AG10803 (cell line): ENCODE results near the gene TNFRSF1B.
A peak's percentile ranks its signal among the peaks of the same experiment; 100 is the strongest.

Experiments
- DNase-seq: peaks from one replicate; pipeline ENCODE4 v3.0.0; 2010; ENCODE audit warnings: low read depth
- H3K4me3 ChIP-seq: 2 replicates; pipeline ENCODE4 v1.5.1; 2011; ENCODE audit warnings: mild to moderate bottlenecking, low read length, control low read depth
- TF ChIP-seq, protein P1 (sequence below): conservative IDR thresholded peaks from 2 replicates; pipeline ENCODE4 v1.5.1; 2011; ENCODE audit warnings: mild to moderate bottlenecking, low read length, control low read depth, inconsistent platforms

Gene TNFRSF1B

DNA sequence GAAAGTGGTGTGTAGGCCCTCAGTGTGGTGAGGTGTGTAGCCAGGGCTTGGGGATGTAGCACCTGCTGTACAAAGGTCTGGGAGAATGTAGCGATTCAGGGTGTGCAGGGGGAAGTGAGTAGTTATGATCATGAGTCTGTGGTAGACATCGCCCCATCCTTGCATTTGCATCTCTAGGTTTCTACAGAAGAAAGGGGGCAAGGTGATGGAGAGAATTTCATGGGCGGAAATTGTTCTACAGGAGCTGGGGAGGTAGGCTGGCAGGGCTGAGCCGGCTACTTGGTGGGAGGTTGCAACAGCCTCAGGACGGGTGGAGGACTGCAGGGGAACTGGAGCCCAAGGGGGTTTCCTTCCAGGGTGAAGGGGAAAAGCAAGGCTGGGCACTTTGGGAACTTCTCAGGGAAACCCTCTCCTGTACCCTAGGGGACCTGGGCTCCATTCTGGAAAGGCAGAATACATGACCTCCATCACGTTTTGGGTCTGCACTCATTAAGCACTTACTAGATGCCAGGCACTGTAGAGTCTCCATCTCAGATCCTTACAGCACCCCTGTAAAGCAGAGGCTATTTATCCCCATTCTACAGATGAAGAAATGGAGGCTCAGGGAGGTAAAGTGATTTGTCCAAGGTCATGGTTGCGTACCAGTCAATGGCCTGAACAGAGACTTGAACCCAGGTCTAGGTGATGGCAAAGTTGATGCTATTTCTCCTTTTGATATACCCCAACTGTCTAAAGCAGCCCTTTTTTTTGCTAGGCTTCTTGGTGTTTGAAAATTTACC, 14.5 kb upstream of the TNFRSF1B start:
- no peak overlapping the region for H3K4me3 ChIP-seq
- TF ChIP-seq, protein P1, sequence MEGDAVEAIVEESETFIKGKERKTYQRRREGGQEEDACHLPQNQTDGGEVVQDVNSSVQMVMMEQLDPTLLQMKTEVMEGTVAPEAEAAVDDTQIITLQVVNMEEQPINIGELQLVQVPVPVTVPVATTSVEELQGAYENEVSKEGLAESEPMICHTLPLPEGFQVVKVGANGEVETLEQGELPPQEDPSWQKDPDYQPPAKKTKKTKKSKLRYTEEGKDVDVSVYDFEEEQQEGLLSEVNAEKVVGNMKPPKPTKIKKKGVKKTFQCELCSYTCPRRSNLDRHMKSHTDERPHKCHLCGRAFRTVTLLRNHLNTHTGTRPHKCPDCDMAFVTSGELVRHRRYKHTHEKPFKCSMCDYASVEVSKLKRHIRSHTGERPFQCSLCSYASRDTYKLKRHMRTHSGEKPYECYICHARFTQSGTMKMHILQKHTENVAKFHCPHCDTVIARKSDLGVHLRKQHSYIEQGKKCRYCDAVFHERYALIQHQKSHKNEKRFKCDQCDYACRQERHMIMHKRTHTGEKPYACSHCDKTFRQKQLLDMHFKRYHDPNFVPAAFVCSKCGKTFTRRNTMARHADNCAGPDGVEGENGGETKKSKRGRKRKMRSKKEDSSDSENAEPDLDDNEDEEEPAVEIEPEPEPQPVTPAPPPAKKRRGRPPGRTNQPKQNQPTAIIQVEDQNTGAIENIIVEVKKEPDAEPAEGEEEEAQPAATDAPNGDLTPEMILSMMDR: no peak
- no peak for DNase-seq

DNA sequence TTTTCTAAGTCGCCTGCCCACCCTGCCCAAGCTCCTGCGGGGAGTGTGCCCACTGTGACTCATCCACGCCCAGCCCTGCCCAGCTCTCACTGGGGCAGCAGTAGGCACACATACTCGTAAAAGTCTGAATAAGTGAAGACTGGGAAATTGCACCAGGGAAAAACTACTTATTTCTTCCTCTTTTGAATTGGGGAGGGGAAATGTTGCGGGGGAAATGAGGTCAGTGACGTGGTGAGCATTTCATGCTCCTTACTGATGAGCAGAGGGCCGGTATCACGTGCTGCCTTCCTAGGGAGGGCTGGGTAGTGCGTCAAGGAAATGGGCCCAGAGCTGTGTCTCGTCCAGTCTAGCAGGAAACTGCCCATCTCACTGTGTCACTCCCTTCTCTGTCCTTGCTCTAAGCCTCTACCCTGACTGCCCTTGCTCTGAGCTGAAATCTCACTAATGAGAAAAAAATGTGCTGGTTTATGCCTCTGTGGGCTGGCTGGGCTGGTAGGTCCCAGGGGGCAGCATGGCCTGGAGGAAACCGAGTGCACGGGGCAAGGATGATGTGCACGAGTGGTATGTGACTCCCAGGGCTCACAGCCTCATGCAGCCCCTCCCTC, 13.5 kb upstream of the TNFRSF1B start:
- no peak overlapping the region for H3K4me3 ChIP-seq
- TF ChIP-seq, protein P1: no peak
- peak; percentile 91 for DNase-seq

DNA sequence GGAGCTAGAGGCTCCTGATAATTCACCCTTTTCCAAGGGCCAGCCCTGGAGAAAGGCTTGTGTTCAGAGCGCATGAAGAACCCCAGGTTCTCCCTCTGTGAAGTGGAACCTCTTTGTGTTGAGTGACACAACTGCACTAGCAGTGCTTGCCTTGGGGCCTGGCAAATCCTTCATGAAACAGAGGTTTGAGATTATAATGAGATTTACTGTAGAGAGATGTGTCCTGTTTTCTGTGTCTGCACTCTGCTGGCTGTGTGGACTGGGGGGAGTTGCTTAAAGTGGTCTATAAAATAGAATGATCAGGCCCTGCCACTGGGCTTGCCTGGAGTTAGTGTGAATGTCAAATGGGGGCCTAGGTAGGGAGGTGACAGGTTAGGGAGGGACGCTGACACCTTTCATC, 11.5 kb upstream of the TNFRSF1B start:
- DNase-seq: no peak
- TF ChIP-seq, protein P1: no peak
- H3K4me3 ChIP-seq: no peak overlapping the region

DNA sequence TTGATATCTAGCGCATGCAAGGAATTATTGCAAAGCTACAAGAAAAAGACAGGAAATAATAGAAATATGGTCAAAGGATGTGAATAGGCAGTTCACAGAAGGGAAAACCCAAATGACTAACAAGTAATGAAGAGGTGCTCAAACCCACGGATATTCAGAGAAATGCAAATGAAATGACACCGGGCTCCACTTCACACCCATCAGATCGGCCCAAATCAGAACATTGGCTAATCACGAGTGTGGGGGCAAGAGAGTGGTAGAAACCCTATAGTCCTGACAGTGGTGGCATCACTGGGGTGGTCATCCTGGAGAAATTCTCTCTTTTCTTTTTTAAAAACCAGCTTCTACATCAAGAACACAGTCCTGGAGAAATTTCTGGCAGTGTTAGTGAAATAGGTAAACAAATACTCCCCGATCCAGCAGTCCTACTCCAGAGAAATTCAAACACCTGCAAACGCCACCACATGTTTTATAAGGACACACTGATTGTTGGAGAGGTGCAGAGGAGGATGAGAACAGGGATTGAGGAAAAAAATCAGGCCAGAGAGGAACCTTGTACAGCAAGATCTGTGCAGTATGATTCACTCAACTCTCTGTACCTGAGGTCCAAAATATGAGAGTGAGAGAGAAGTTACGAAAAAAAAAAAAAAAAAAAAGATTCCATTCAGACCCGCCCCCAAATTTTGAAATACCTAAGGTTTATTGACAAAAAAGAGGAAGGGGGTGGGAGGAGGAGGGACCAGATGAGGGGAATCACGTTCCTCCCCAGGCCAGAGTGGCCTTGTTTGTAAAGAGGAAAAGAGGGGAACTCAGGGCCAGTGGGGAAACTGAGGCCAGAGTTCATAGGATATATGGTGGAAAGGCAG, 9.2 kb upstream of the TNFRSF1B start:
- TF ChIP-seq, protein P1: no peak
- DNase-seq: no peak
- H3K4me3 ChIP-seq: no peak overlapping the region

DNA sequence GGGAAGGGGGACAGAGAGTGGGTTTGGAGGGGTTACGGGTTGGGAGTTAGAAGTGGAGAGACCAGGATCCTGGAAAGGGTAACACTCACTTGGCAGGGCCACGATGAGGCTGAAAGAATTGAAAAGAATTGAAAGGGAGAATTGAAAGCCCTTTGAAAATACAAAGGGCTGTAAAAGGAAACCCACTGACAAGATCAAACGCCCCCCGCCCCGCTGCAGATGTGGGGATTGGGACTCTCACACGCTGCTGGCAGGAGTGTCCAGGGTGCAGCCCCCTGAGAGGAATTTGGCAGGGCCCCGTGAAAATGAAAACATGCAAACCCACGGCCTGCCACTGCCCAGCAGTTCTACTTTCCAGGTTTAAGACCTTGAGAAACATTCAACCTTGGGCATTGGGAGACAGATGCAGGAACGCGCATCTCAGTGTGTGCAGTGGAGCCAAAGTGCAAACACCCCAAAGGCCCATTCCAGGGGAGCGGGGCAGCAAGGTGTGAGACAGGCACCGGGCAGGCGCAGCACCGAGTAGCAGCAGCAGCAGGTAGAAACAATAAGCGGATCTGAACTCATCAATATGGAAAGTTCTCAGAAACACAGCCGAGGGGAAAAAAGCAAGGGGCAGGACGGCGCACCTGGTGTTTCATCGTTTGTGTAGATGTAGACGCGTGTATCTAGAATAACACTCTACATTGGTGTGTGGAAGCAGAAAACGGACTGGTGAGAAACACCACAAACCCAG, 8.3 kb upstream of the TNFRSF1B start:
- DNase-seq: no peak
- TF ChIP-seq, protein P1: no peak
- H3K4me3 ChIP-seq: no peak overlapping the region

DNA sequence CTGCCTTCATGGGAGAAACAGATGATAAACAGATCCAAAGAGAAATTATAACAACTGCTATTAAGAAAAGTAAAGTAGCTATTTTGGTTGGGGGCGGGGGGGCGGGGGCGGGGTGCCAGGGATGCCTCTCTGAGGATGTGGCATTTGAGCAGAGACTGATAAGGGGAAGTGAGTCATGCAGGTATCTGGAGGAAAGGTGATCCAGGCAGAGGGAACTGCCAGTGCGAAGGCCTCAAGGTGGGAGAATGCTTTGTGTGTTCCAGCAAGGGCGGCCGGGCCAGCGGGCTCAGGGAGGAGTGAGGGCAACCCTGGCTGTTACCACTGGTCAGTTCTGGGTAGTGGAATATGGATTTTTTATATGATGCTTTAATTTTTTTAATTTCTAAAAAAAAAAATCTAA, 7.0 kb upstream of the TNFRSF1B start:
- DNase-seq: no peak
- TF ChIP-seq, protein P1: no peak
- no peak overlapping the region for H3K4me3 ChIP-seq
